Kidney epithelial cell (primary cell): ENCODE data around the gene NPC1. TPM values are rescaled to one million over a fixed set of nuclear protein-coding genes. Genes with fewer than 3 reads are reported as not detected.

Experiments
- DNase-seq: peaks from one replicate; pipeline ENCODE4 v3.0.0-alpha.2; 2010; ENCODE audit warnings: low read depth
- H3K27me3 ChIP-seq: 2 replicates; pipeline ENCODE4 v1.6.0; 2011; ENCODE audit warnings: low read length; ENCODE audit not compliant: control insufficient read depth, insufficient read depth
- H3K36me3 ChIP-seq: 2 replicates; pipeline ENCODE4 v1.5.1; 2011; ENCODE audit warnings: low read length; ENCODE audit not compliant: control insufficient read depth, insufficient read depth
- H3K4me3 ChIP-seq: 2 replicates; pipeline ENCODE4 v1.5.1; 2011; ENCODE audit warnings: low read depth, mild to moderate bottlenecking, control low read depth, low read length
- CTCF ChIP-seq: IDR thresholded peaks from 2 replicates; pipeline ENCODE4 v1.5.1; 2011; ENCODE audit warnings: mild to moderate bottlenecking, moderate library complexity, low read length, control low read depth, inconsistent platforms; ENCODE audit not compliant: insufficient read depth, poor library complexity, severe bottlenecking
- total RNA-seq: library from RNA; depleted of rRNA; stranded (reverse); fragments of >200 nt; gene quantifications from 2 replicates; pipeline ENCODE4 v1.2.3, GENCODE V29; 2015

The NPC1 gene
- total RNA-seq, 1 donor from 2014 or later: 111 TPM

GRCh38 chr18:23539296-23539695 is 47.0 kb downstream of the NPC1 start:
- H3K4me3 ChIP-seq: no peak overlapping the region
- no peak for TF ChIP-seq CTCF
- H3K27me3 ChIP-seq: no peaks in the 10 kb centered on the region
- DNase-seq: no peak
- peaks cover 9% of the 10 kb centered on the region for H3K36me3 ChIP-seq

GRCh38 chr18:23538870-23539269 is 47.4 kb downstream of the NPC1 start:
- DNase-seq: no peak
- H3K36me3 ChIP-seq: peaks cover 9% of the 10 kb centered on the region

GRCh38 chr18:23538001-23538400 is 48.3 kb downstream of the NPC1 start:
- Histone ChIP-seq H3K4me3 (no peak overlapping the region), H3K27me3 (no peaks in the 10 kb centered on the region), H3K36me3 (peaks cover 8% of the 10 kb centered on the region)
- no peak for TF ChIP-seq CTCF
- no peak for DNase-seq

More at GRCh38 chr18:23538870-23539269, 47.4 kb downstream of the NPC1 start:
- no peak for TF ChIP-seq CTCF
- no peaks in the 10 kb centered on the region for H3K27me3 ChIP-seq
- no peak overlapping the region for H3K4me3 ChIP-seq

- Histone ChIP-seq H3K27me3 (no peaks in the 10 kb centered on the region), H3K36me3 (peaks cover 7% of the 10 kb centered on the region), H3K4me3 (no peak overlapping the region)
- DNase-seq: no peak
- TF ChIP-seq CTCF: no peak
Observed at GRCh38 chr18:23537274-23537673, 49.0 kb downstream of the NPC1 start.

- no peaks in the 10 kb centered on the region for H3K27me3 ChIP-seq
- DNase-seq: no peak
- no peak for TF ChIP-seq CTCF
- no peak overlapping the region for H3K4me3 ChIP-seq
- peaks cover 10% of the 10 kb centered on the region for H3K36me3 ChIP-seq
Observed at GRCh38 chr18:23536204-23536603, 50.1 kb downstream of the NPC1 start.

GRCh38 chr18:23534276-23534675 is 52.0 kb downstream of the NPC1 start:
- no peak for TF ChIP-seq CTCF
- Histone ChIP-seq H3K36me3 (peaks cover 9% of the 10 kb centered on the region), H3K27me3 (no peaks in the 10 kb centered on the region), H3K4me3 (no peak overlapping the region)
- DNase-seq: no peak
